KMS-11 (cell line): Measurements from ENCODE around the gene ASCC1.
A peak's percentile ranks its signal among the peaks of the same experiment; 100 is the strongest.

Experiments
- H2AFZ ChIP-seq: fragments of 200-600 bp; sonication (generic); 2 replicates; pipeline ENCODE4 v1.6.1; 2016; ENCODE audit warnings: antibody characterized with exemption, mixed run types, low read depth
- H3K27ac ChIP-seq: fragments of 200-600 bp; sonication (generic); 2 replicates; pipeline ENCODE4 v1.6.1; 2016; ENCODE audit warnings: mild to moderate bottlenecking, mixed run types
- H3K27me3 ChIP-seq: fragments of 200-600 bp; sonication (generic); 2 replicates; pipeline ENCODE4 v1.6.1; 2017; ENCODE audit warnings: mild to moderate bottlenecking, low read depth, mixed run types, moderate library complexity; ENCODE audit not compliant: insufficient read depth
- H3K36me3 ChIP-seq: fragments of 200-600 bp; sonication (generic); 2 replicates; pipeline ENCODE4 v1.6.1; 2017; ENCODE audit warnings: mild to moderate bottlenecking, mixed run types; ENCODE audit not compliant: insufficient read depth
- H3K4me1 ChIP-seq: fragments of 200-600 bp; sonication (generic); 2 replicates; pipeline ENCODE4 v1.6.1; 2016; ENCODE audit warnings: mild to moderate bottlenecking, low read depth, mixed run types; ENCODE audit not compliant: poor library complexity, severe bottlenecking
- H3K4me2 ChIP-seq: fragments of 200-600 bp; sonication (generic); 2 replicates; pipeline ENCODE4 v1.7.0; 2016; ENCODE audit warnings: mild to moderate bottlenecking, mixed run types
- H3K4me3 ChIP-seq: fragments of 200-600 bp; sonication (generic); IDR thresholded peaks from 2 replicates; pipeline ENCODE4 v1.6.1; 2017; ENCODE audit warnings: low read depth, low read length, mixed read lengths; ENCODE audit not compliant: insufficient read depth
- H3K79me2 ChIP-seq: fragments of 200-600 bp; sonication (generic); 2 replicates; pipeline ENCODE4 v1.6.1; 2016; ENCODE audit warnings: low read depth, mixed run types; ENCODE audit not compliant: insufficient read depth
- H3K9ac ChIP-seq: fragments of 200-600 bp; sonication (generic); 2 replicates; pipeline ENCODE4 v1.6.1; 2016; ENCODE audit warnings: mild to moderate bottlenecking, mixed run types
- H4K20me1 ChIP-seq: fragments of 200-600 bp; sonication (generic); 2 replicates; pipeline ENCODE4 v1.6.1; 2016; ENCODE audit warnings: mild to moderate bottlenecking, mixed run types; ENCODE audit not compliant: insufficient read depth
- TF ChIP-seq, protein P1 (sequence below): fragments of 200-600 bp; sonication (generic); conservative IDR thresholded peaks from 2 replicates; pipeline ENCODE4 v1.6.1; 2017; ENCODE audit warnings: low read depth, mild to moderate bottlenecking, antibody characterized with exemption, low read length, moderate library complexity, mixed read lengths

The ASCC1 gene

DNA sequence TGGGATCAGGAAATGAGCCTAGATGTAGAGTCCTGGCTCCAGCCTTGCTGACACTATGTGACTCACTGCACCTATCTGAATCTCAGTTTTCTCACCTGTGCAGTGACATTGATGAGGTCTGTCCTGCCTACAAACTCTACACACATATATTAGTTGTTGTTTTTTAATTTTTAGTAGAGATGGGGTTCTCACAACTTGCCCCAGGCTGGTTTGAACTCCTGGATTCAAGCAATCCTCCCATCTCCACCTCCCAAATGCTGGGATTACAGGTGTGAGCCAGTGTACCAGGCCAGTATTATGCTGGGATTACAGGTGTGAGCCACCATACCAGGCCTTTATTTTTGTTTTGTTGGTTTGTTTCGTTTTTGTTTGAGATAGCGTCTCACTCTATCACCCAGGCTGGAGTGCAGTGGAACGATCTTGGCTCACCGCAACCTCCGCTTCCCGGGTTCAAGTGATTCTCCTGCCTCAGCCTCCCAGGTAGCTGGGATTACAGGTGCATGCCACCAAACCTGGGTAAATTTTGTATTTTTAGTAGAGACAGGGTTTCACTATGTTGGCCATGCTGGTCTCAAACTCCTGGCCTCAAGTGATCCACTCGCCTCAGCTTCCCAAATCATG lies 45.8 kb upstream of the ASCC1 start:
- Histone ChIP-seq H4K20me1 (no peaks in the 10 kb centered on the region), H3K27me3 (no peaks in the 10 kb centered on the region), H3K79me2 (no peaks in the 10 kb centered on the region), H3K4me2 (peak overlapping the region; percentile 93), H3K4me3 (no peak overlapping the region), H3K4me1 (peaks cover 95% of the 10 kb centered on the region), H3K27ac (peak overlapping the region; percentile 93), H3K36me3 (no peaks in the 10 kb centered on the region), H3K9ac (peak overlapping the region; percentile 70), H2AFZ (peak overlapping the region; percentile 51; the same call in 1 of the 2 replicates)
- TF ChIP-seq, protein P1, sequence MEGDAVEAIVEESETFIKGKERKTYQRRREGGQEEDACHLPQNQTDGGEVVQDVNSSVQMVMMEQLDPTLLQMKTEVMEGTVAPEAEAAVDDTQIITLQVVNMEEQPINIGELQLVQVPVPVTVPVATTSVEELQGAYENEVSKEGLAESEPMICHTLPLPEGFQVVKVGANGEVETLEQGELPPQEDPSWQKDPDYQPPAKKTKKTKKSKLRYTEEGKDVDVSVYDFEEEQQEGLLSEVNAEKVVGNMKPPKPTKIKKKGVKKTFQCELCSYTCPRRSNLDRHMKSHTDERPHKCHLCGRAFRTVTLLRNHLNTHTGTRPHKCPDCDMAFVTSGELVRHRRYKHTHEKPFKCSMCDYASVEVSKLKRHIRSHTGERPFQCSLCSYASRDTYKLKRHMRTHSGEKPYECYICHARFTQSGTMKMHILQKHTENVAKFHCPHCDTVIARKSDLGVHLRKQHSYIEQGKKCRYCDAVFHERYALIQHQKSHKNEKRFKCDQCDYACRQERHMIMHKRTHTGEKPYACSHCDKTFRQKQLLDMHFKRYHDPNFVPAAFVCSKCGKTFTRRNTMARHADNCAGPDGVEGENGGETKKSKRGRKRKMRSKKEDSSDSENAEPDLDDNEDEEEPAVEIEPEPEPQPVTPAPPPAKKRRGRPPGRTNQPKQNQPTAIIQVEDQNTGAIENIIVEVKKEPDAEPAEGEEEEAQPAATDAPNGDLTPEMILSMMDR = no peak

DNA sequence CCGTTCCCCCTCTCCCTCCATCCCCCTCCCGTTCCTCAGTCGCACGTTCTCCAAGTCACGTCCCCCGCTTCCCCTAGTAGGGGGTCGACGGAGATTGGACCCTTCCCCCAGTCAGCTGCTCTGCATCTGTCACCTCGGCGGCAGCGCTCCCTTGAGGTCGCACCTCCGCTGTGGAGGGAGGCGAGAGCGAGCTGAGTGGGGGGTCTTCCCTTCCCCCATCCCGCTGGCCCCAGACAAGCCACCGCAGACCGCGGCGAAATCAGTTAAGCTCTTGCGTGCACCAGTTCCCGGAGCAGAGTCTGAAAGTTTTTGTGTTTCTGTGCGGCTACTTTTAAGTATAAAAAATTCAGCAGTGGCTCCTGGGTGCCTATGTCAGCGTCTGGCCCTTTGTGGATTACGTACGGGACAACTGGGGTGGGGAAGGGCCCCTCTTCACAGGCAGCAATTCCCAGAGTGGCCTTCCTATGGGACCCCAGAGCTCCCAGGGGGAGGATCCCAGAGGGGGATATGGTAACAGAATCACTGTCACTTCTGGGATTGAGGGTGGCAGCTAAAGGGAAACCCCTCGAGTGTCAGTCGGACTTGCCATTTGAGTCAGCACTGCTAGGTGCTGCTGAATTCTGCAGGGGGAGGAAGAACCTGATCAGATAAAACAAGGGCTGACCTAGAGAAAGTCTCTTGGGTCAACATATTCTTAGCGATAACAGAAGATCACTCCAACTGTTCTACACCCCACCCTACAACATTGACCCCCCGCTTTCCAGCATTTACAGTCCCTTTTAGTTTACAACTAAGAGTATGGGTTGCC lies 45.1 kb upstream of the ASCC1 start:
- Histone ChIP-seq H3K9ac (peak overlapping the region; percentile 70), H2AFZ (peak overlapping the region; percentile 51; the same call in 1 of the 2 replicates), H3K4me2 (peak overlapping the region; percentile 93), H4K20me1 (no peaks in the 10 kb centered on the region), H3K36me3 (no peaks in the 10 kb centered on the region), H3K4me3 (no peak overlapping the region), H3K4me1 (peaks cover 98% of the 10 kb centered on the region), H3K27ac (peak overlapping the region; percentile 93), H3K79me2 (no peaks in the 10 kb centered on the region), H3K27me3 (no peaks in the 10 kb centered on the region)
- TF ChIP-seq, protein P1 = no peak

DNA sequence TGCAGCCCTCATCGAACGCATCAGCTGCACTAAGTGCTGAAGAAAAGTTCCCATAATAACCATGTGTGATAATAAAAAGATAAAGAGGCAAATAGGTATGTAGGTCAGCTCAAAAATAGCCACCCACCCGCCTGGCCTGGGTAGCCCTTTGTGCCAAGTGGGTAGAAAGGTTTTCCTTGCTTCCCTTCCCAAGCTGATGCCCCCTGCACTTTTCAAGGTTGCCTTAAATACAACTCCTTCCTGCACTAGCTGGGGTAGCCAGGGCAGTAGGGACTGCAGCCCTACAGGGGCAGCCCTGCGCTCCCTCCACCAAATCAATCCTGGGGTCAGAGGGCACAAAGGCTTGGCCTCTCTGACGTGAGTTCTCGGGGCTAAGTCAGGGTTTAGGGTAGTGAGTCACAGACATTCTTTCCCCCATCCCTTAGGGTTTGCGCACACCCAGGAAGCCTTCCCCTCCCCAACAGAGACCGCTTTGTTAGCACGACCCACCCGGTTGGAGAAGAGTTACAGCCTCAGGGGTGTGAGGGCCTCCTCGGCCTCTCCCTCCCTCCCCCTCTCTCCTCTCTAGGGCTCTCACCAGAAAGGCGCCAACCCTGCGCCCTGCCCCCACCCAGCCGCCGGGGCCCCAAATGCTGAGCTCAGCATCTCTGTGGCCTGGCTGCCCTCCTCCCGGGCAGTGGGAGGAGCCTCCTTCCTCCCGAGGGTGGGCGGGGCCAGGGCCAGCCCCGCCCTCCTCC lies 44.3 kb upstream of the ASCC1 start:
- Histone ChIP-seq H3K4me1 (peaks cover 98% of the 10 kb centered on the region), H2AFZ (peak overlapping the region; percentile 51)

More for the DNA sequence above, 44.3 kb upstream of the ASCC1 start:
- H3K4me2 ChIP-seq = peak overlapping the region; percentile 93
- H3K27ac ChIP-seq = peak overlapping the region; percentile 93
- no peaks in the 10 kb centered on the region for H3K27me3 ChIP-seq
- H4K20me1 ChIP-seq = no peaks in the 10 kb centered on the region
- TF ChIP-seq, protein P1 = no peak
- H3K9ac ChIP-seq = peak overlapping the region; percentile 70
- no peak overlapping the region for H3K4me3 ChIP-seq
- H3K36me3 ChIP-seq = no peaks in the 10 kb centered on the region
- H3K79me2 ChIP-seq = no peaks in the 10 kb centered on the region
